Activated T-helper 9 cell treated with anti-CD3 and anti-CD28 coated beads, Interleukin-2, amount 50 U/mL, for 16 hours (primary cell): Measurements from ENCODE around the gene SCAI.
A peak's percentile ranks its signal among the peaks of the same experiment; 100 is the strongest.
"Not testable (repeated sequence)": the region's sequence is repeated elsewhere in the genome, so short reads cannot be mapped to it uniquely, and the experiment has no call there.

Experiments
- DNase-seq: peaks from one replicate; pipeline ENCODE4 v3.0.0-alpha.2; 2020; ENCODE audit warnings: low read depth

SCAI gene

GRCh38 chr9:125150349-125151245, 7.3 kb upstream of the SCAI start:
- DNase-seq, result no peak

- DNase-seq, result no peak
Measured at GRCh38 chr9:125147401-125147951, 4.1 kb upstream of the SCAI start.

- DNase-seq, result no peak
Measured at GRCh38 chr9:125146247-125146646, 2.9 kb upstream of the SCAI start.

- DNase-seq, result no peak
Measured at GRCh38 chr9:125145425-125145824, 2.1 kb upstream of the SCAI start.

- DNase-seq, result no peak
Measured at GRCh38 chr9:125142560-125143376, 560 bp downstream of the SCAI start.

GRCh38 chr9:125141751-125142150, 1.6 kb downstream of the SCAI start:
- DNase-seq, result no peak

- DNase-seq, result no peak
Measured at GRCh38 chr9:125141251-125141650, 2.1 kb downstream of the SCAI start.

- DNase-seq, result no peak
Measured at GRCh38 chr9:125140576-125140975, 2.8 kb downstream of the SCAI start.

- DNase-seq, result no peak
Measured at GRCh38 chr9:125137200-125137599, 6.1 kb downstream of the SCAI start.

- DNase-seq, result no peak
Measured at GRCh38 chr9:125134976-125135375, 8.4 kb downstream of the SCAI start.

- DNase-seq, result no peak
Measured at GRCh38 chr9:125133403-125134329, 9.7 kb downstream of the SCAI start.

GRCh38 chr9:125131778-125132177, 11.6 kb downstream of the SCAI start:
- no peak for DNase-seq

GRCh38 chr9:125126019-125126746, 17.1 kb downstream of the SCAI start:
- DNase-seq, result peak; percentile 42

GRCh38 chr9:125125523-125125922, 17.8 kb downstream of the SCAI start:
- no peak for DNase-seq

GRCh38 chr9:125121146-125121545, 22.2 kb downstream of the SCAI start:
- DNase-seq, result no peak

- DNase-seq, result no peak
Measured at GRCh38 chr9:125119643-125120286, 23.6 kb downstream of the SCAI start.

- not testable (repeated sequence) for DNase-seq
Measured at GRCh38 chr9:125118696-125119095, 24.6 kb downstream of the SCAI start.

- not testable (repeated sequence) for DNase-seq
Measured at GRCh38 chr9:125114503-125114902, 28.8 kb downstream of the SCAI start.

GRCh38 chr9:125110464-125110863, 32.9 kb downstream of the SCAI start:
- no peak for DNase-seq

GRCh38 chr9:125108541-125108940, 34.8 kb downstream of the SCAI start:
- not testable (repeated sequence) for DNase-seq
